Measurements from ENCODE around the gene TDG. TPM values are rescaled to one million over a fixed set of nuclear protein-coding genes. Genes with fewer than 3 reads are reported as not detected.

TDG gene
- total RNA-seq, 2 donors from 2014 or later, result 35.9 to 38.2 TPM

DNA sequence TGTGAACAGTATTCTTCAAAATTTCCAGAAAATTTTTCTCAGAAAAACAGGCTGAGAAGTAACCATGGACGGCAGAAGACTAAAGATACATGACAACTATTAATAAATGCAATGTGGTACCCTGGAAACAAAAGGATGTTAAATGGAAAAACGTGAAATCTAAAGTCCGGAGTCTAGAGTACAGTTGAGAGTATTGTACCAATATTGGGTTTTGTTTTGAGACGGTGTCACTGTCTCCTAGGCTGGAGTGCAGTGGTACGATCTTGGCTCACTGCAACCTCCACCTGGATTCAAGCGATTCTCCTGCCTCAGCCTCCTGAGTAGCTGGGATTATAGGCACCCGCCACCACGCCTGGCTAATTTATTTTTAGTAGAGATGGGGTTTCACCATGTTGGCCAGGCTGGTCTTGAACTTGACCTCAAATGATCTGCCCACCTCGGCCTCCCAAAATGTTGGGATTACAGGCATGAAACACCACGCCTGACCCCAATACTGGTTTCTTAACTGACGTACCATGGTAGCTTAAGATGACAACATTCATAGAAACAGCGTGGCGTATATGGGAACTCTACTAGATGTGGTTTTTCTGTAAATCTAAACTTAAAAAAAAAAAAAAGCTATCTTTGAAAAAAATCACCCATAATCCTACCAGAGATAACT, 16.8 kb upstream of the TDG start:
- ATAC-seq (replicated peaks), result peak; percentile 59
- Mint-ChIP-seq H3K9me3 (no peaks in the 10 kb centered on the region), H3K36me3 (ENCODE audit: low read depth) (peaks cover 99% of the 10 kb centered on the region), H3K27me3 (no peaks in the 10 kb centered on the region), H3K4me1 (peaks cover 35% of the 10 kb centered on the region), H3K27ac (peak overlapping the region; percentile 69), H3K4me3 (peak overlapping the region; percentile 23)

- peak overlapping the region; percentile 15 for H3K4me3 Mint-ChIP-seq
Measured at GRCh38 chr12:103952497-103952896, 13.2 kb upstream of the TDG start.

GRCh38 chr12:103955811-103956508, 9.7 kb upstream of the TDG start:
- Mint-ChIP-seq H3K27ac (peak overlapping the region; percentile 95), H3K4me3 (peak overlapping the region; percentile 91), H3K36me3 (ENCODE audit: low read depth) (peaks cover 59% of the 10 kb centered on the region), H3K9me3 (no peaks in the 10 kb centered on the region), H3K27me3 (no peaks in the 10 kb centered on the region), H3K4me1 (peaks cover 20% of the 10 kb centered on the region)
- ATAC-seq (replicated peaks), result no peak

More at GRCh38 chr12:103952497-103952896, 13.2 kb upstream of the TDG start:
- peaks cover 32% of the 10 kb centered on the region for H3K4me1 Mint-ChIP-seq
- no peaks in the 10 kb centered on the region for H3K27me3 Mint-ChIP-seq
- H3K27ac Mint-ChIP-seq, result peak overlapping the region; percentile 62
- peak; percentile 39 for ATAC-seq (replicated peaks)
- peaks cover 93% of the 10 kb centered on the region for H3K36me3 Mint-ChIP-seq (ENCODE audit: low read depth)
- H3K9me3 Mint-ChIP-seq, result no peaks in the 10 kb centered on the region

DNA sequence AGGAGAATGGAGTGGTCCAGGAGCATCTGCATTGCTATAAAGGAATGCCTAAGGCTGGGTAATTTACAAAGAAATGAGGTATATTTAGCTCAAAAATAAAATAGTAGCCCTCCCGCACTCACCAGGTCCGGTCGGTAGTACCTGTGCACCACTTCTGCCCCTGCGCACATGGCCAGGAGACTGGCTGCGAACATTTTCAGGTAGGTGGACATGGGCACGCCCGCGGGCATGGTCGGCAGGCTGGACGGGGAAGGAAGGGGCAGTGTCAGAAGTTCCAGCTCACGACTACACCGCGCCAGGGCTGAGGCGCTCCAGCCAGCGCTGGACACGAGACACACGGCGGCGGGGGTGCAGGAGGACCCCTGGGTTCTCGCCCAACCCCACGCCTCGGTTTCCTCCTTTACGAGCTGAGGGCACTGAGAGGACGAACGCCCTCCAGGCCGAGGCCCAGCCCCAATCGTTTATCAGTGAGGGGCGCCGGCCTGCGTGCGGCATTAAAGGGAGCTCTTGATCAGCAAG, 9.1 kb upstream of the TDG start:
- Mint-ChIP-seq H3K27ac (peak overlapping the region; percentile 95), H3K4me1 (peaks cover 20% of the 10 kb centered on the region), H3K27me3 (no peaks in the 10 kb centered on the region), H3K36me3 (ENCODE audit: low read depth) (peaks cover 54% of the 10 kb centered on the region), H3K4me3 (peak overlapping the region; percentile 91), H3K9me3 (no peaks in the 10 kb centered on the region)
- ATAC-seq (replicated peaks), result no peak

DNA sequence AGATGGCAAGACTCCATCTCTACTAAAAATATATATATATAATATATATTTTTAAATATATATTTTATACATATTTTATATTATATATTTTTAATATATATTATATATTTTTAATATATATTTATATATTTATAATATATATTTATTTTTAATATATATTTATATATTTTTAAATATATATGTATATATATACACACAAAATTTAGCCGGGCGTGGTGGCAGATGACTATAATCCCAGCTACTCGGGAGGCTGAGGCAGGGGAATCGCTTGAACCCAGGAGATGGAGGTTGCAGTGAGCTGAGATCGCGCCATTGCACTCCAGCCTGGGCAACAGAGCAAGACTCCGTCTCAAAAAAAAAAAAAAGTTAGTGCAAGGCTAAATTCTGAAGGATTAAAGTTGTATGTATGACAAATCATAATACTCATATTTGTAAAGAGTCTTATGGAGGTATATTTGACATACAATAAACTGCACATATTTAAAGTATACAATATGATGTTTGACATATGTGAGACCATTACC, 7.7 kb upstream of the TDG start:
- ATAC-seq (replicated peaks), result no peak
- H3K36me3 Mint-ChIP-seq (ENCODE audit: low read depth), result peaks cover 41% of the 10 kb centered on the region
- peak overlapping the region; percentile 91 for H3K4me3 Mint-ChIP-seq
- H3K9me3 Mint-ChIP-seq, result no peaks in the 10 kb centered on the region
- no peaks in the 10 kb centered on the region for H3K27me3 Mint-ChIP-seq
- peak overlapping the region; percentile 95 for H3K27ac Mint-ChIP-seq
- H3K4me1 Mint-ChIP-seq, result peaks cover 15% of the 10 kb centered on the region

- no peaks in the 10 kb centered on the region for H3K9me3 Mint-ChIP-seq
- no peak overlapping the region for H3K27ac Mint-ChIP-seq
- H3K4me3 Mint-ChIP-seq, result peak overlapping the region; percentile 57
- no peaks in the 10 kb centered on the region for H3K27me3 Mint-ChIP-seq
- peaks cover 34% of the 10 kb centered on the region for H3K36me3 Mint-ChIP-seq (ENCODE audit: low read depth)
- ATAC-seq (replicated peaks), result no peak
- H3K4me1 Mint-ChIP-seq, result peaks cover 14% of the 10 kb centered on the region
Measured at GRCh38 chr12:103958621-103959020, 7.1 kb upstream of the TDG start.

DNA sequence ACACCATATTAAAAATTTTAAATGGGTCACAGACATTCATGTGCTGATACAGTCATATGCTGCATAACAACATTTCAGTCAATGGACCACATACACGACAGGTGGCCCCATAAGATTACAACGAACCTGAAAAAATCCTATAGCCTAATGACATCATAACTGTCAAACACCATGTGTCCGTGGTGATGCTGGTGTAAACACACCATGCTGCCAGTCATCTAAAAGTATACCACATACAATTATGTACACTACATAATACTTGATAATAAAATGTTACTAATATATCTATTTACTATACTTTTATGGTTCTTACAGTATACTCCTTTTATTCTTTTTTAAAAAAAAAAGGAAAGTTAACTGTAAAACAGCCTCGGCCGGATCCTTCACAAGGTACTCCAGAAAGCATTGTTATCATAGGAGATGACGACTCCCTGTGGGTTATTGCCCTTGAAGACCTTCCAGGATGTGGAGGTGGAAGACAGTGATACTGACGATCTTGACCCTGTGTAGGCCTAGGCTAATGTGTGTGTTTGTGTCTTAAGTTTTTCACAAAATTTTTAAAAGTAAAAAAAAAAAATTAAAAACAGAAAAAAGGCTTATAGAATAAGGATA, 5.0 kb upstream of the TDG start:
- H3K4me1 Mint-ChIP-seq, result peaks cover 12% of the 10 kb centered on the region
- H3K9me3 Mint-ChIP-seq, result no peaks in the 10 kb centered on the region
- peak overlapping the region; percentile 23 for H3K27ac Mint-ChIP-seq
- ATAC-seq (replicated peaks), result no peak
- no peak overlapping the region for H3K4me3 Mint-ChIP-seq
- H3K27me3 Mint-ChIP-seq, result no peaks in the 10 kb centered on the region
- H3K36me3 Mint-ChIP-seq (ENCODE audit: low read depth), result peaks cover 27% of the 10 kb centered on the region

GRCh38 chr12:103962493-103962892, 3.2 kb upstream of the TDG start:
- H3K27ac Mint-ChIP-seq, result no peak overlapping the region
- H3K36me3 Mint-ChIP-seq (ENCODE audit: low read depth), result peaks cover 28% of the 10 kb centered on the region
- no peaks in the 10 kb centered on the region for H3K9me3 Mint-ChIP-seq
- H3K4me1 Mint-ChIP-seq, result peaks cover 11% of the 10 kb centered on the region
- no peak for ATAC-seq (replicated peaks)
- H3K4me3 Mint-ChIP-seq, result no peak overlapping the region
- no peaks in the 10 kb centered on the region for H3K27me3 Mint-ChIP-seq

DNA sequence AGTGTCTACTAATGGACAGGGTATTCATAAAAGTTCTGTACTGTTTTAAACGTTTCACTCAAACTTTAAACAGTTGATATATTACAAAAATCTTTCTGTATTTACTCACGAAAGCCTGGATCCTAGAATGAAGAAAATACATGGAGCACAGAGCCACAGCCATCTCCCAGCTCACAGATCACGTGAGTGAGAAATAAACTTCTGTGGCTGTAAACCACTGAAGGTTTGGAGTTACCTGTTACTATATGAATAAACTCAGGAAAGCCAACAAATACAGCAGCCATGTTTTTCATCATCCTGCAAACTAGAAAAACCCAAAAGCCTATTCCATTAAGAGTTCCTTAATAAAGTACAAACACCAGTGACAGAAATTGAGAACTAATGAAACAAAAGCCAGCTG, 867 bp upstream of the TDG start:
- Mint-ChIP-seq H3K27ac (peak overlapping the region; percentile 100), H3K4me3 (peak overlapping the region; percentile 100), H3K9me3 (no peaks in the 10 kb centered on the region), H3K4me1 (peaks cover 23% of the 10 kb centered on the region), H3K27me3 (no peaks in the 10 kb centered on the region), H3K36me3 (ENCODE audit: low read depth) (peaks cover 51% of the 10 kb centered on the region)
- ATAC-seq (replicated peaks), result no peak

DNA sequence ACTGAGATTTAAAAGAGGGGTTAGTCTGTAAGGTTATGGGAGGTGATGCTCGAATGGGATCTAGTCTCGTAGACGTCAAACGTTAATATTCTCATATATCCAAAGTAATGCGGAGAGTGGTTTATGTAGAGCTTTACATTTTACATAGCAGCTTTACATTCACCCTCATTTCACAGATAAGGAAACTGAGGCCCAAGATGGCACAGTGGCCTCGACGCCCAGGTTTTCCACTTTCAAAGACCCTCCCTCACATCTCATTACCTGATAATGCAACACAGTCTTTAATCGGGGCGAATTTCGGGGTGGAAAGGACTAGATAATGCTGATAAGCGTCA, 450 bp upstream of the TDG start:
- peaks cover 23% of the 10 kb centered on the region for H3K4me1 Mint-ChIP-seq
- H3K9me3 Mint-ChIP-seq, result no peaks in the 10 kb centered on the region
- H3K4me3 Mint-ChIP-seq, result peak overlapping the region; percentile 100
- no peaks in the 10 kb centered on the region for H3K27me3 Mint-ChIP-seq
- no peak for ATAC-seq (replicated peaks)
- H3K27ac Mint-ChIP-seq, result peak overlapping the region; percentile 100
- peaks cover 55% of the 10 kb centered on the region for H3K36me3 Mint-ChIP-seq (ENCODE audit: low read depth)

DNA sequence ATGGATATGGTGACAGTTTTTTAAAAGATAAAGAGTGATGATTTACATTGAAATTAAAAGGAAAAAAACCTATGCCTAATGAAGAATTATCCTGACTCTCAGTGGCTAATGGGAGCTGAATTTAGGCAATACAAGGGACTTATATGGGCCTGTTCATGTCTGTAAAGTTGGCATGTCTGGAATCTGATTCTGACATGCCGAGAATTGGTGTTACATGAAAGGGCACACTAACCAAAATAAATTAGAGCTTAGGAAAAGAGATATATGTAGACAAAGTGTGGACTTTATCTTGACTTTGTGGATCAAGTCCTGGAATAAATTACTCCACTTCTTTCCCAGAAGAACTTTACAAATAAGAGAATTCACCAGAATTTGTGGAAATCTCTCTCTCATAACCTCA, 1.1 kb downstream of the TDG start:
- Mint-ChIP-seq H3K9me3 (no peaks in the 10 kb centered on the region), H3K27me3 (no peaks in the 10 kb centered on the region), H3K36me3 (ENCODE audit: low read depth) (peaks cover 67% of the 10 kb centered on the region), H3K4me3 (peak overlapping the region; percentile 100), H3K27ac (peak overlapping the region; percentile 100), H3K4me1 (peaks cover 29% of the 10 kb centered on the region)
- ATAC-seq (replicated peaks), result no peak

- Mint-ChIP-seq H3K36me3 (ENCODE audit: low read depth) (peaks cover 92% of the 10 kb centered on the region), H3K4me1 (peaks cover 38% of the 10 kb centered on the region), H3K9me3 (no peaks in the 10 kb centered on the region), H3K4me3 (peak overlapping the region; percentile 100), H3K27me3 (no peaks in the 10 kb centered on the region), H3K27ac (no peak overlapping the region)
- no peak for ATAC-seq (replicated peaks)
Measured at GRCh38 chr12:103969391-103969790, 3.7 kb downstream of the TDG start.

- H3K36me3 Mint-ChIP-seq (ENCODE audit: low read depth), result peaks cover 95% of the 10 kb centered on the region
- no peak overlapping the region for H3K27ac Mint-ChIP-seq
- ATAC-seq (replicated peaks), result no peak
- H3K9me3 Mint-ChIP-seq, result no peaks in the 10 kb centered on the region
- H3K27me3 Mint-ChIP-seq, result no peaks in the 10 kb centered on the region
- H3K4me3 Mint-ChIP-seq, result no peak overlapping the region
- peaks cover 35% of the 10 kb centered on the region for H3K4me1 Mint-ChIP-seq
Measured at GRCh38 chr12:103973909-103974308, 8.2 kb downstream of the TDG start.

DNA sequence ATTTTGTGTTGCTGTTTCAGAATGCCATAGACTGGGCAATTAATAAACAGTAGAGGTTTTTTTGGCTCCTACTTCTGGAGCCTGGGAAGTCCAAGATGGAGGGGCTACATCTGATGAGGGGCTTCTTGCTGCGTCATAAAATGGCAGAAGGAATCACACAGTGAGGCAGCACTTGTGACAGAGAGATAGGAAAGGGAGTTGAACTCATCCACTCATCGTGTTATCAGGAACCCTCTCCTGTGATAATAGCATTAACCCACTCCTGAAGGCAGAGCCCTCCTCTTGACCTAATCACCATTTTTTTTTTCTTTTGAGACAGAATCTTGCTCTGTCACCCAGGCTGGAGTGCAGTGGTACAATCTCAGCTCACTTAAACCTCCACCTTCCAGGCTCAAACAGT, 9.7 kb downstream of the TDG start:
- peak overlapping the region; percentile 43 for H3K27ac Mint-ChIP-seq
- H3K27me3 Mint-ChIP-seq, result no peaks in the 10 kb centered on the region

More for the DNA sequence above, 9.7 kb downstream of the TDG start:
- Mint-ChIP-seq H3K4me3 (no peak overlapping the region), H3K9me3 (no peaks in the 10 kb centered on the region), H3K4me1 (peaks cover 29% of the 10 kb centered on the region), H3K36me3 (ENCODE audit: low read depth) (peaks cover 96% of the 10 kb centered on the region)
- no peak for ATAC-seq (replicated peaks)
